Measurements from ENCODE around the gene FXYD2.
A peak's percentile ranks its signal among the peaks of the same experiment; 100 is the strongest.

FXYD2 gene

DNA sequence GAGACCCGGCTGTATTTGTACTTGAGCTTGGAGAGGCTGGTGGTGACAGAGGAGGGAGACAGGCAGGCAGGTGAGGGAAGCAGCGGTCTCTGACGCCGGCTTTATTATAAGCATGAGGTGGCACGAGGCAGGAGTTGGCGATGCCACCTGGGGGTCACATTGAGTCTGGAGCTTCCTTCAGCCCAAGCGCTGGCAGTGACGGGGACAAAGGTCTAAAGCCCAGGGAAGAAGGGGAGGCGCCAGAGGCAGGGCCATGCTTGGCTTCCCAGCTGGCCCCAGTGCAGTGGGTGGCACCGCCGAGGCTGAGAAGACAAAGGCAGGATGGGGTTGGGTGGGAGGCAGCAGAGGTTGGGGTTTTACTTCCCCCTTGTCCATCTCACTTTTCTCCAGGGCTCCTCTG lies 4.5 kb downstream of the FXYD2 start:
- Histone ChIP-seq H3K9me3 (ENCODE audit: control insufficient read depth, low read length) (no peaks in the 10 kb centered on the region), H3K27ac (ENCODE audit: insufficient read depth, low read length, poor library complexity, severe bottlenecking) (no peak overlapping the region), H3K36me3 (ENCODE audit: control insufficient read depth, insufficient read depth, low read length) (no peaks in the 10 kb centered on the region), H3K4me3 (ENCODE audit: insufficient read depth, low read depth, low read length, poor library complexity, severe bottlenecking) (no peak overlapping the region), H3K4me1 (ENCODE audit: control insufficient read depth, insufficient read depth, low read length, poor library complexity, severe bottlenecking) (peaks cover 53% of the 10 kb centered on the region), H3K27me3 (replicated peaks; ENCODE audit: control insufficient read depth, insufficient read depth, low read length, poor library complexity, severe bottlenecking) (no peaks in the 10 kb centered on the region)
- DNase-seq: no peak

- no peaks in the 10 kb centered on the region for H3K9me3 ChIP-seq (ENCODE audit: control insufficient read depth, low read length)
- peaks cover 61% of the 10 kb centered on the region for H3K4me1 ChIP-seq (ENCODE audit: control insufficient read depth, insufficient read depth, low read length, poor library complexity, severe bottlenecking)
- no peak for DNase-seq
Measured at GRCh38 chr11:117819096-117820040, 5.2 kb downstream of the FXYD2 start.

DNA sequence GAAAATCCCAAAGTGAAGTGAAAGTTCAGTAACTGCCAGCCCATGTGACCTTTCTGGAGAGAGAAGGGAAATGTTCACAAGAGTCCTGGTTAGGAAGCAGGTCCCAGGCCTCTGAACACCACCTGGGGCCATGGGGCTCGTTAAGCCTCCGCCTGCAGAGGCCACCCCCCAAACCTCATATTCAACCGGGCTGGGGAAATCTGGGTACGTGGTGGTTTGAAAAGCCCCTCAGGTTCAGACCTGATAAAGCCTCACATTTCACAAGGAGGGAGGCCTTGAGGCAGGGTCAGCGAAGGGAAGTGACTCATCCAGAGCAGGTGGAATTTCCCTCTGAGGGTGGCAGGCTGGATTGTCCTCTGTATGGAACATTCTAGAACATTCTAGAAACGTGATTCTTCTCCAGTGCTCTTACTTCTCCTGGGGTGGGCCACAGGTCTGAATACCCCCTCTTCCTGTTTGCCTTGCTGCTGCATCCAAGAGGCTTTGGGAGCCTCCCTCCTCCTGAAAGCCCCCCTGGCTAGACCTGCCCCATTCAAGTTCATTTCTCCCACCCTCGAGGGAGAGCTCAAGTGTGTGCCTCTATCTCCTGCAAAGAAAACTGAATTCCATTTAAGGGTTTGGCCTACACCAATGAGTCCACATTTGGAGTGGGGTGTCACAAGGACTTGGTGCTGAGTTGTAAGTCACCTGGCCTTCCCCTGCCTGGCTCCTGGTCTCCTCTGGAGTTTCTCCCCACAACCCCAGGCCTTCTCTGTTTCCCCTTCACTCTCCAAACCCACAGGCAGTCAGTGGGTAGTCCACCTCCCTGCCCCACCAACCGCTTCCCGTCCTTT lies 6.3 kb downstream of the FXYD2 start:
- no peak overlapping the region for H3K4me3 ChIP-seq (ENCODE audit: insufficient read depth, low read depth, low read length, poor library complexity, severe bottlenecking)
- no peak overlapping the region for H3K27ac ChIP-seq (ENCODE audit: insufficient read depth, low read length, poor library complexity, severe bottlenecking)
- H3K4me1 ChIP-seq (ENCODE audit: control insufficient read depth, insufficient read depth, low read length, poor library complexity, severe bottlenecking): peaks cover 54% of the 10 kb centered on the region
- H3K9me3 ChIP-seq (ENCODE audit: control insufficient read depth, low read length): no peaks in the 10 kb centered on the region
- H3K36me3 ChIP-seq (ENCODE audit: control insufficient read depth, insufficient read depth, low read length): no peaks in the 10 kb centered on the region
- DNase-seq: peak; percentile 50 to 61 (median 54)
- no peaks in the 10 kb centered on the region for H3K27me3 ChIP-seq (replicated peaks; ENCODE audit: control insufficient read depth, insufficient read depth, low read length, poor library complexity, severe bottlenecking)

More at GRCh38 chr11:117819096-117820040, 5.2 kb downstream of the FXYD2 start:
- H3K27ac ChIP-seq (ENCODE audit: insufficient read depth, low read length, poor library complexity, severe bottlenecking): no peak overlapping the region
- no peak overlapping the region for H3K4me3 ChIP-seq (ENCODE audit: insufficient read depth, low read depth, low read length, poor library complexity, severe bottlenecking)
- no peaks in the 10 kb centered on the region for H3K27me3 ChIP-seq (replicated peaks; ENCODE audit: control insufficient read depth, insufficient read depth, low read length, poor library complexity, severe bottlenecking)
- no peaks in the 10 kb centered on the region for H3K36me3 ChIP-seq (ENCODE audit: control insufficient read depth, insufficient read depth, low read length)

DNA sequence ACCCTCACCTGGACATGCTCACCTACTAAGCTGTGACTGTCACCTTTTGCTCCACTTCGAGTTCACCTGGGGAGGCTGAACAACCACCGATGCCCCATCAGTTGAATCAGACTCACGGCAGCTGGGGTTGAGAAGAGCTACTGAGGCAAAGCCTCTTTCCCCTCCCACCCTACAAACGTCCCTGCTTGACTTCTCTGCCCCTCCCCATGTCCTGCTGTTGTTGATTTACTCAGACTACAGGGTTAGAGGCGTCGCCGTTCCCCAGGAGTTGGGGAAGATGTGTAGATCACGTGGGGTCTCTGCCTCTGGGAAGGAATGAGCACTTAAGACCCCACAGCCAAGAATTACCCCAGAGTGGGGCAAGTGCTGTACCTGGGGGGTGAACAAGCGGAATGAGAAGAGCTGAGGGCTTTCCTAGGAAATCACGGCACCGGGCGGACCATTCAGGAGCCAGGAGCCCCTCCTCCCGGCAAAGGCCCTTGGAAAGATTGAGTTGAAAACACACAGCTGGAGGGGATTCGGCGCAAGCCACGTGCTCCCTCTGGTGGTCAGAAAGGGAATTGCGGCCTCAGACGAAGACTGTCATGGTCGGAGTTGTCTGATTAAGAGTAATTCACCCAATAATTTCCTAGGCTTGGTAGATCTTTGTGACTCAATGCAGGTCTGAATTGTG lies 7.0 kb downstream of the FXYD2 start:
- Histone ChIP-seq H3K4me3 (ENCODE audit: insufficient read depth, low read depth, low read length, poor library complexity, severe bottlenecking) (no peak overlapping the region), H3K27ac (ENCODE audit: insufficient read depth, low read length, poor library complexity, severe bottlenecking) (no peak overlapping the region), H3K4me1 (ENCODE audit: control insufficient read depth, insufficient read depth, low read length, poor library complexity, severe bottlenecking) (peaks cover 48% of the 10 kb centered on the region), H3K9me3 (ENCODE audit: control insufficient read depth, low read length) (no peaks in the 10 kb centered on the region), H3K27me3 (replicated peaks; ENCODE audit: control insufficient read depth, insufficient read depth, low read length, poor library complexity, severe bottlenecking) (no peaks in the 10 kb centered on the region), H3K36me3 (ENCODE audit: control insufficient read depth, insufficient read depth, low read length) (no peaks in the 10 kb centered on the region)
- peak; percentile 65 to 72 (median 71) for DNase-seq

GRCh38 chr11:117816846-117817367 lies 7.6 kb downstream of the FXYD2 start:
- DNase-seq: no peak
- Histone ChIP-seq H3K27ac (ENCODE audit: insufficient read depth, low read length, poor library complexity, severe bottlenecking) (no peak overlapping the region), H3K27me3 (replicated peaks; ENCODE audit: control insufficient read depth, insufficient read depth, low read length, poor library complexity, severe bottlenecking) (no peaks in the 10 kb centered on the region), H3K4me3 (ENCODE audit: insufficient read depth, low read depth, low read length, poor library complexity, severe bottlenecking) (no peak overlapping the region), H3K4me1 (ENCODE audit: control insufficient read depth, insufficient read depth, low read length, poor library complexity, severe bottlenecking) (peaks cover 42% of the 10 kb centered on the region), H3K9me3 (ENCODE audit: control insufficient read depth, low read length) (no peaks in the 10 kb centered on the region), H3K36me3 (ENCODE audit: control insufficient read depth, insufficient read depth, low read length) (no peaks in the 10 kb centered on the region)

GRCh38 chr11:117816151-117816741 lies 8.3 kb downstream of the FXYD2 start:
- Histone ChIP-seq H3K27me3 (replicated peaks; ENCODE audit: control insufficient read depth, insufficient read depth, low read length, poor library complexity, severe bottlenecking) (no peaks in the 10 kb centered on the region), H3K4me1 (ENCODE audit: control insufficient read depth, insufficient read depth, low read length, poor library complexity, severe bottlenecking) (peaks cover 41% of the 10 kb centered on the region), H3K36me3 (ENCODE audit: control insufficient read depth, insufficient read depth, low read length) (no peaks in the 10 kb centered on the region), H3K27ac (ENCODE audit: insufficient read depth, low read length, poor library complexity, severe bottlenecking) (peak overlapping the region; percentile 75), H3K9me3 (ENCODE audit: control insufficient read depth, low read length) (no peaks in the 10 kb centered on the region), H3K4me3 (ENCODE audit: insufficient read depth, low read depth, low read length, poor library complexity, severe bottlenecking) (no peak overlapping the region)
- DNase-seq: no peak

- Histone ChIP-seq H3K27me3 (replicated peaks; ENCODE audit: control insufficient read depth, insufficient read depth, low read length, poor library complexity, severe bottlenecking) (no peaks in the 10 kb centered on the region), H3K4me1 (ENCODE audit: control insufficient read depth, insufficient read depth, low read length, poor library complexity, severe bottlenecking) (peaks cover 41% of the 10 kb centered on the region), H3K27ac (ENCODE audit: insufficient read depth, low read length, poor library complexity, severe bottlenecking) (peak overlapping the region; percentile 75), H3K36me3 (ENCODE audit: control insufficient read depth, insufficient read depth, low read length) (no peaks in the 10 kb centered on the region), H3K4me3 (ENCODE audit: insufficient read depth, low read depth, low read length, poor library complexity, severe bottlenecking) (peak overlapping the region; percentile 30), H3K9me3 (ENCODE audit: control insufficient read depth, low read length) (no peaks in the 10 kb centered on the region)
- peak; percentile 60 to 70 (median 66) for DNase-seq
Measured at GRCh38 chr11:117815262-117815803, 9.2 kb downstream of the FXYD2 start.

- Histone ChIP-seq H3K36me3 (ENCODE audit: control insufficient read depth, insufficient read depth, low read length) (no peaks in the 10 kb centered on the region), H3K27me3 (replicated peaks; ENCODE audit: control insufficient read depth, insufficient read depth, low read length, poor library complexity, severe bottlenecking) (no peaks in the 10 kb centered on the region), H3K27ac (ENCODE audit: insufficient read depth, low read length, poor library complexity, severe bottlenecking) (peak overlapping the region; percentile 75), H3K9me3 (ENCODE audit: control insufficient read depth, low read length) (no peaks in the 10 kb centered on the region), H3K4me1 (ENCODE audit: control insufficient read depth, insufficient read depth, low read length, poor library complexity, severe bottlenecking) (peaks cover 41% of the 10 kb centered on the region), H3K4me3 (ENCODE audit: insufficient read depth, low read depth, low read length, poor library complexity, severe bottlenecking) (peak overlapping the region; percentile 30)
- DNase-seq: peak; percentile 72 to 74 (median 72)
Measured at GRCh38 chr11:117814766-117815261, 9.7 kb downstream of the FXYD2 start.

DNA sequence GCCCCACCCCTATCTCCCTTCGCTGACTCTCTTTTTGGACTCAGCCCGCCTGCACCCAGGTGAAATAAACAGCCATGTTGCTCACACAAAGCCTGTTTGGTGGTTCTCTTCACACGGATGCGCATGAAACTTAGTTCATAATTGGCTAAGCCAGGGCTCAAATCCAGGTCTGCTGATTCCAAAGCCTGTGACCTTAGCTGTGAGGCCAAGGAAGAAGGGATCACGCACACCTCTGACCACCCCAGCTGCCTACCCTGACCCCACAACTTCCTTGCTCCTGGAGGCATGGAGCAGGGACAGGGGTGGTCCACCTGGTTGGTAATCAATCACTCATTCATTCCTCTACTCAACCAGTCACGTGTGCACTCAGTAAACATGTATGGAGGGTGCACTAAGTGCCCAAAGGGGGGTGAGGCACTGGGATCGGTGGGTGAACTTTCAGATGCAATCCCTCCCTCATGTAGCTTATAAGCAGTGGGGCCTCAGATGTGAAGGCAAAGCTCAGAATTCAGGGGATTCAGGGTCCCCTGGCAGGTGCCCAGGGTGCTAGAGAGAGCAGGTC lies 10.3 kb downstream of the FXYD2 start:
- peak overlapping the region; percentile 75 for H3K27ac ChIP-seq (ENCODE audit: insufficient read depth, low read length, poor library complexity, severe bottlenecking)
- peaks cover 43% of the 10 kb centered on the region for H3K4me1 ChIP-seq (ENCODE audit: control insufficient read depth, insufficient read depth, low read length, poor library complexity, severe bottlenecking)
- DNase-seq: no peak
- no peaks in the 10 kb centered on the region for H3K27me3 ChIP-seq (replicated peaks; ENCODE audit: control insufficient read depth, insufficient read depth, low read length, poor library complexity, severe bottlenecking)
- no peaks in the 10 kb centered on the region for H3K36me3 ChIP-seq (ENCODE audit: control insufficient read depth, insufficient read depth, low read length)
- H3K4me3 ChIP-seq (ENCODE audit: insufficient read depth, low read depth, low read length, poor library complexity, severe bottlenecking): no peak overlapping the region
- H3K9me3 ChIP-seq (ENCODE audit: control insufficient read depth, low read length): no peaks in the 10 kb centered on the region

Data from effector memory CD4-positive, alpha-beta T cell (primary cell).